WERI-Rb-1 (cell line): Measurements from ENCODE around the gene SEC22A.

Source experiments
- DNase-seq: peaks from one replicate; pipeline ENCODE4 v3.0.0-alpha.2; 2020
- H3K27ac ChIP-seq: fragments of 250-450 bp; sonication (Bioruptor Pico); 2 replicates; pipeline ENCODE4 v1.5.1; 2020; ENCODE audit warnings: mild to moderate bottlenecking, moderate library complexity
- H3K27me3 ChIP-seq: fragments of 250-450 bp; sonication (Bioruptor Pico); 2 replicates; pipeline ENCODE4 v1.5.1; 2021; ENCODE audit warnings: mild to moderate bottlenecking, low read depth, moderate library complexity; ENCODE audit not compliant: insufficient read depth, severe bottlenecking
- H3K36me3 ChIP-seq: fragments of 250-450 bp; sonication (Bioruptor Pico); 2 replicates; pipeline ENCODE4 v1.5.1; 2020; ENCODE audit warnings: mild to moderate bottlenecking, moderate library complexity
- H3K4me3 ChIP-seq: 2 replicates; pipeline ENCODE4 v1.5.1; 2011; ENCODE audit warnings: low read depth, mild to moderate bottlenecking, control low read depth, low read length
- H3K9me3 ChIP-seq: fragments of 250-450 bp; sonication (Bioruptor Pico); 2 replicates; pipeline ENCODE4 v1.5.1; 2021; ENCODE audit warnings: mild to moderate bottlenecking, moderate library complexity; ENCODE audit not compliant: severe bottlenecking
- CTCF ChIP-seq: IDR thresholded peaks from 2 replicates; pipeline ENCODE4 v1.5.1; 2011; ENCODE audit warnings: low read depth, mild to moderate bottlenecking, control low read depth, inconsistent platforms, low read length

SEC22A gene

DNA sequence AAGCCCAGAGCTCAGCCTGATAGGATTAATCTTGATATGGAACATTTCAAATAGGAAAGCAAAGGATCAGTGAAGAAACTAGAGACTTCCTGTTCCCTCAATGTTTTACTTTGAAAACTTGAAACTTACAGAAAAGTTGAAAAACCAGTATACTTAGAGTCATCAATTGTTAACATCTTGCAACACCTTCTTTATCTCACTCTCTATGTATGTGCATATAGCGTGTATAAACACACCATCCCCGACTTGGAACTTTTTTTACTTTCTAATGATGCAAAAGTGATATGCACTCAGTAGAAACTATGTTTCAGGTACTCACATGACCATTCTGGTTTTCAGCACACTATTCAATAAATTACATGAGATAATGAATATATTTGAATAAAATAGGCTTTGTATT, 60.5 kb downstream of the SEC22A start:
- DNase-seq = no peak
- no peak overlapping the region for H3K27ac ChIP-seq
- no peak overlapping the region for H3K4me3 ChIP-seq
- H3K9me3 ChIP-seq = peaks cover 3% of the 10 kb centered on the region
- TF ChIP-seq CTCF = no peak
- peaks cover 11% of the 10 kb centered on the region; the same call in 1 of the 2 replicates for H3K36me3 ChIP-seq
- no peaks in the 10 kb centered on the region for H3K27me3 ChIP-seq

DNA sequence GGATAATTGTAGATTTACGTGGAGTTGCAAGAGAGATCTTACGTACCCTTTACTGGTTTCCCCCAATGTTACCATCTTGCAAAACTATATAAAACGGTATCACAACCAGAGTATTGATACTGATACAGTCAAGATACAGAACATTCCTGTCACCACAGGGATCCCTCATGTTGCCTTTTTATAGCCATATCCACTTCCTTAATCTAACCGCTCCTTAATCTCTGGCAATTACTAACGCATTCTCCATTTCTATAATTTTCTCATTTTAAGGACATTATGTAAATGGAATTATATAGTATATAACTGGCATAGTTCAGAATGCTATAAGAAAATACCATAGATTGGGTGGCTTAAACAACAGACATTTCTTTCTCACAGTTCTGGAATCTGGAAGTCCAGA, 61.1 kb downstream of the SEC22A start:
- H3K36me3 ChIP-seq = peaks cover 11% of the 10 kb centered on the region; the same call in 1 of the 2 replicates
- TF ChIP-seq CTCF = no peak
- H3K9me3 ChIP-seq = peaks cover 3% of the 10 kb centered on the region
- no peak for DNase-seq
- no peak overlapping the region for H3K4me3 ChIP-seq
- H3K27ac ChIP-seq = no peak overlapping the region
- H3K27me3 ChIP-seq = no peaks in the 10 kb centered on the region

- Histone ChIP-seq H3K4me3 (no peak overlapping the region), H3K27me3 (no peaks in the 10 kb centered on the region), H3K9me3 (peaks cover 3% of the 10 kb centered on the region), H3K36me3 (peaks cover 11% of the 10 kb centered on the region; the same call in 1 of the 2 replicates), H3K27ac (no peak overlapping the region)
- no peak for DNase-seq
- no peak for TF ChIP-seq CTCF
Measured at GRCh38 chr3:123263941-123264340, 62.2 kb downstream of the SEC22A start.

GRCh38 chr3:123267821-123268220, 66.1 kb downstream of the SEC22A start:
- Histone ChIP-seq H3K27me3 (no peaks in the 10 kb centered on the region), H3K4me3 (no peak overlapping the region), H3K27ac (no peak overlapping the region), H3K9me3 (peaks cover 3% of the 10 kb centered on the region), H3K36me3 (peaks cover 16% of the 10 kb centered on the region; the same call in 1 of the 2 replicates)
- 0 out of 2 replicates have a peak, but pooled peaks have one; percentile 6 for TF ChIP-seq CTCF
- no peak for DNase-seq

DNA sequence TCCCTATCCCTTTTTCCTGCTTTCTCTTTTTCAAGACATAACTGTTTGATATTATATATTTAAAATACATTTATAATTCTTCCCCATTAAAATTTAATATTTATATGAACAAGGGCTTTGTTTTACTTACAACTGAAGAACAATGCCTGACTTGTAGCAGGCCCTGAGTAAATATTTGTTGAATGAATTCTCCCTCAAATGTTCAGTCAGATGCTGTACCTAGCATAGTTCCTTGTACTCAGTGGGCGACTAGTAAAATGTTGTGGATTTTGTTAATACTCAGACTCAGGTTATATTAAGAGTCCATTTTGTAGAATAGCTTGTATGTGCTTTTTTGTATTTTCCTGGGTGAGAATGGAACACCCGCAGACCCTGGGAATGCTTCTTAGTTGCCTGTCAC, 69.1 kb downstream of the SEC22A start:
- Histone ChIP-seq H3K9me3 (peaks cover 3% of the 10 kb centered on the region), H3K27me3 (no peaks in the 10 kb centered on the region), H3K27ac (no peak overlapping the region), H3K4me3 (no peak overlapping the region), H3K36me3 (peaks cover 16% of the 10 kb centered on the region; the same call in 1 of the 2 replicates)
- DNase-seq = no peak
- TF ChIP-seq CTCF = no peak

- H3K27ac ChIP-seq = no peak overlapping the region
- no peaks in the 10 kb centered on the region for H3K9me3 ChIP-seq
- peaks cover 10% of the 10 kb centered on the region; the same call in 1 of the 2 replicates for H3K36me3 ChIP-seq
- H3K4me3 ChIP-seq = no peak overlapping the region
- DNase-seq = no peak
- H3K27me3 ChIP-seq = no peaks in the 10 kb centered on the region
- no peak for TF ChIP-seq CTCF
Measured at GRCh38 chr3:123271466-123272159, 69.9 kb downstream of the SEC22A start.
